ENCODE results near the gene FARS2. TPM values are rescaled to one million over a fixed set of nuclear protein-coding genes. Genes with fewer than 3 reads are reported as not detected.

FARS2 gene
- total RNA-seq, 1 donor, result 29.8 TPM

DNA sequence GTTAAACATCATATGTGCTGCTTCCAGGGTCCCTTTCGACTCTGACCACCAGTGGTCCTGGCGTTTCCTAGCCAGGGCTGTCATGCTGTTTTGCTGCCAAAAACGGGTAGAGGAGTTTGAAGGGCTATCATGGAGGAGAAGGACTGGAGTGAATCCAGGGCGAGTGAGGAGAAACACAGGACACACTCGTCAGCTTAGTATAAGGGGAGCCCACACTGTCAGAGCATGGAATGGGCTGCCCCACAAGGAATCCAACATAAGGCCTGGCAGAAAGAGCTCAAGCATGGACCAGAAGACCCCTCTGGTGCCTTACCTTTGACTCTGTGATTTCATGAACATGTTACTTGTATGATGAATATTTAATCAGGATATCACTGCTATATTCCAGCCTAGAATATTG is 498.3 kb downstream of the FARS2 start:
- TF ChIP-seq CTCF (IDR thresholded peaks at IDR 0.05; ENCODE audit: insufficient read depth, low read depth, low read length), result no peak

DNA sequence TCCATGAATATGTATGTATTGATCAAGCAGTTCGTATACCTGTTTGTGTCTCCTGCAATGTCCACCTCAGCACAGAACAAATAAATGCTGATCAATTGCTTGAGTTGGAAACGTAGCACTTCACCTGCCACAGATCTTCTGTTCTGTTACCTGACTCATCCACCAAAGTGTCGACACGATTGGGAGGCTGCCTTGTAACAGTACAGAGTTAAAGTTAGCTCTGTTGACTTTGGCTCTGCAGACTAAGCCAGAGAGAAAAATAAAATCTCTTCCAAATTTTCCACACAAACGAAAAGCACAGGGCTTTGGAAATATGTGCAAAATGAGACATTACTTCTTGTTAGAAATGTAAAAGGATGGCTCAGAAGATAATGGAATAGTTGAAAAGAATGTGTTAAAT is 500.1 kb downstream of the FARS2 start:
- no peak for DNase-seq (ENCODE audit: low read depth)
- TF ChIP-seq CTCF (IDR thresholded peaks at IDR 0.05; ENCODE audit: insufficient read depth, low read depth, low read length), result no peak
- H3K4me3 ChIP-seq (ENCODE audit: low read depth, low read length), result no peak overlapping the region

More for the DNA sequence above, 498.3 kb downstream of the FARS2 start:
- no peak overlapping the region for H3K4me3 ChIP-seq (ENCODE audit: low read depth, low read length)
- no peak for DNase-seq (ENCODE audit: low read depth)

DNA sequence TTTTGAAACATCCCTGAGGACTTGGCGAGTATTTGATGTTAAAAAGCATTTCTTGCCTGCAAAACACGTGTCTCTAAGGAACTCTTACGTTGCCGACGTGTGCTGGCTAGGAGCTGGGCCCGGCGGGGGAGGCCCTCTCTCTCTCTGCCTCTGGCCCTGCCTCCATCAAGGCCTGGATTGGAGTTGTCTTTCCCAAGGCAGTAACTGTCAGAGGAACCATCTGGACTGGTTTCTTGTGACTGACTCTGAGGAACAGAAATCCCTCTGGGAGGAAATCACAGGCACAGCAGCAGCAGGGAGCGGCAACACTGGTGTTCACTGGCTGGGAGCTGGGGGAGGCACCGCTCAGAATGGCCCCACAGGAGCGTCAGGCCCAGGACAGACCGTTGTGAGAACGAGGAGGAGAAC is 501.3 kb downstream of the FARS2 start:
- no peak overlapping the region for H3K4me3 ChIP-seq (ENCODE audit: low read depth, low read length)
- peak; percentile 6 for DNase-seq (ENCODE audit: low read depth)
- TF ChIP-seq CTCF (IDR thresholded peaks at IDR 0.05; ENCODE audit: insufficient read depth, low read depth, low read length), result no peak

- H3K4me3 ChIP-seq (ENCODE audit: low read depth, low read length), result no peak overlapping the region
- TF ChIP-seq CTCF (IDR thresholded peaks at IDR 0.05; ENCODE audit: insufficient read depth, low read depth, low read length), result no peak
- DNase-seq (ENCODE audit: low read depth), result no peak
These were observed 502.1 kb downstream of the FARS2 start for GRCh38 chr6:5763407-5763806.

DNA sequence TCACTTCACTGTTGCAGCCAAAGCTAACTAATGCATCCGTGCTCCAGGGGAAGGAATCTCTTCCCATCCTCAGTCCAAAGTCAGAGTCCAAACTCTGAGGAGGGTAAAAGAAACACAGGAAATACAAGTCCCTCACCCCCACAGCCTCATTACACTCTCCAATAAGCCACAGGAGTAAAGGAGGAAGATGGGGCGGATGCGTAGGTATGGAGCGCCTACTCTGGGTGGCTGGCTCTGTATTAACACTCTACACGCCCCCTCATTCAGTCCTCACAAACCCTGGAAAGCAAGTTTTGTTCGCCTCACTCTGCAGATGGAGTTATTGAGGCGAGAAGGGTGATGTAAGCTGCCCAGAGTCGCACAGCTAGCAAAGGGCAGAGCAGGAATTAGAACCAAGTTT is 502.6 kb downstream of the FARS2 start:
- no peak overlapping the region for H3K4me3 ChIP-seq (ENCODE audit: low read depth, low read length)
- DNase-seq (ENCODE audit: low read depth), result no peak
- no peak for TF ChIP-seq CTCF (IDR thresholded peaks at IDR 0.05; ENCODE audit: insufficient read depth, low read depth, low read length)

- no peak for TF ChIP-seq CTCF (IDR thresholded peaks at IDR 0.05; ENCODE audit: insufficient read depth, low read depth, low read length)
- no peak overlapping the region for H3K4me3 ChIP-seq (ENCODE audit: low read depth, low read length)
- no peak for DNase-seq (ENCODE audit: low read depth)
These were observed 503.2 kb downstream of the FARS2 start for GRCh38 chr6:5764401-5764955.

DNA sequence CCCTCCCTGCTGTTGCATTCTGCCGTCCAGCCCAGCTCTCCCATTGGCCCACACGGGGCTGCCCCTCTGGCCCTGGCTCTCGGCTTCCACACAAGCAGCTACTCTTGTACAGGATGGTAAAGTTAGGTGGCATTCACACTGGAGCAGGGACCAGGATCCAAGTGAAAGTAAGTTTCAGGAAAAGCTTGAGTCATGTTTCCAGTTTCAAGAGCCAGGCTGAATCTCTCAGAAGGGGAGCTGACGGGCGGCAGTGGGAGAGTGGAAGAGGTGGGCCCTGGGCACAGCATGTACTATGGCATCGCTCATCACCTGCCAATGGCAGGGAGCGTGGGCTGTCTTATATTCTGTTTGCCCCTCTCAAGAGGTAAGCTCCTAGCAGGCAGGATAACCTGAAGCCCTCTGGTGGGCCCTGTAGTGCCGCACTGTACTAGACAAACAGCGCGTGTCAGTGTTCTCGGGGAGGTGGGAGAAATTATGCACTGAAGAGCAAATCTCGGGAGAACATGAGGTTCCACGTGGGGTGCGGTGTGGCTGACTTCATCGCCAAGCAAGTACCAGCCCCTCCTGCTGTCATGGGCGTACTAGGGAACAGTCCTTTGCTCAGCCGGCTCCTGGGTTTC is 503.9 kb downstream of the FARS2 start:
- no peak for TF ChIP-seq CTCF (IDR thresholded peaks at IDR 0.05; ENCODE audit: insufficient read depth, low read depth, low read length)
- H3K4me3 ChIP-seq (ENCODE audit: low read depth, low read length), result no peak overlapping the region
- no peak for DNase-seq (ENCODE audit: low read depth)

Data from fibroblast of villous mesenchyme (primary cell).